Measurements from ENCODE around the gene GLRX5.

Gene GLRX5

DNA sequence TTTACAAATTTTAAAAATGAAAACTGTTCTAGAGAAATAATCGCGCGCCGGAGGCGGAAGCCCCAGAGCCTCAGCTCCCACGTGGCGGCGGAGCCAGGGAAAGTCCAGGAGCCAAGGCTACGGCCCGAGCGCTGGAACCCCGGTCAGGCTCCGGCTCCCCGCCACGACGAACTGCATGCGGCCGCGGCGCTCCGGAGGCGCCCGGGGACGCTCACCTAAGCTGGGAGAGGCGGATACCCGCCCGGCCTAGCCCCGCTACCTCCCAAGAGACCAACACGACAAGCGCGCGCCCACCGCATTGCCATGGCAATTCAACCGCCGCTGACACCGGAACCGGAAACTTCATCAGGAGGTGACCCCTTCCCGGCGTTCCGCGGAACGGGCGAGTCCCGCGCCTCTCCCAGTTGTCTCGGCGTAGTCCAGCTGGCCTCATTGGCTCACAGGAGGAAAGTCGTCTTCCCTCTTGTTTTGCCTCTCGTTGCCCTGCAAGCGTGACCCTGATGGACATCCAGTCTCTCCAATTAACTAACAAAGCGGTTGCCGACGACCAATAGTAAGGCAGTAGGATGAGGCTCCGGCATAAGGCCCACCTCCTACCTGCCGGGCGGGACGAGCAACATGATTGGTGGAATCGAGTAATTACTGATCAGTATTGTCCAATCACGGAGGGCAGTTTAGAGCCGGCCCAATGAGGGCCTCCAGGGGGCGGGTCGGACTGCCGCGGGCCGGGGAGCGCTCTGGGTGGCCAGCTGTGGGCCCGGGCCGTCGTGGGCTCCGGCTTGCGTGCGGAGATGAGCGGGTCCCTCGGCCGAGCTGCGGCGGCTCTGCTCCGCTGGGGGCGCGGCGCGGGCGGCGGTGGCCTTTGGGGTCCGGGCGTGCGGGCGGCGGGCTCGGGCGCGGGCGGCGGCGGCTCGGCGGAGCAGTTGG is at the start of gene GLRX5:
Gene GLRX5, plus strand, starts transcription at position 752 of the 927 bp plus-strand sequence. Its CDS starts 40 bp downstream, at position 792.
- peak; percentile 97 for DNase-seq (ENCODE audit: low read depth)

DNA sequence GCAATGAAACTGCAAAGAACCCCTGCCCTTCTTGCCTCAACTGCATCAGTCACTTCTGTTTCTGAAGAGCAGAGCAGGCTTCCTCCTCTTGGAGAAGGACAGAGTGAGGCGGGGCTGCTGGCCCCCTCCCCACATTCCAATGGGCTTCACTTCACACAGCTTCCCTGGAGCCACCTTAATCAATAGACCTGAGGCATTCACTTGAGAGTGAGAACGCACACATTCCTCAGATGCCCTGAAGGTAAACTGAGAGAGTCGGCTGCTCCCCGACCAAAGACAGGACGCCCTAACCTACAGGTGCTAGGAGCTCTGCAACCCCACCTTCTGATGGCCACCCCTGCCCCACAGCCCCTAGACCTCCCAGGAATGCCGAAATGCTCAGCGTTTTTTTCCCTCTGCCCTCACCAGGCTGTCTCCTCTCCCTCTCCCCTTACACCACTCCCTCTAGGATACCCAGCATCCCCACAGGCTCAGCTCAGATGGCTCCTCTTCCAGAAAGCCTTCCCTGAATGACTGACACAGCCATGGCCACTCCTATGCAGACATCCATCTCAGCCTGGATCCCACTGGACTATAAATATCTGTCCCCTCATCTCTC is 49.5 kb upstream of the GLRX5 start:
- DNase-seq (ENCODE audit: low read depth), result no peak

DNA sequence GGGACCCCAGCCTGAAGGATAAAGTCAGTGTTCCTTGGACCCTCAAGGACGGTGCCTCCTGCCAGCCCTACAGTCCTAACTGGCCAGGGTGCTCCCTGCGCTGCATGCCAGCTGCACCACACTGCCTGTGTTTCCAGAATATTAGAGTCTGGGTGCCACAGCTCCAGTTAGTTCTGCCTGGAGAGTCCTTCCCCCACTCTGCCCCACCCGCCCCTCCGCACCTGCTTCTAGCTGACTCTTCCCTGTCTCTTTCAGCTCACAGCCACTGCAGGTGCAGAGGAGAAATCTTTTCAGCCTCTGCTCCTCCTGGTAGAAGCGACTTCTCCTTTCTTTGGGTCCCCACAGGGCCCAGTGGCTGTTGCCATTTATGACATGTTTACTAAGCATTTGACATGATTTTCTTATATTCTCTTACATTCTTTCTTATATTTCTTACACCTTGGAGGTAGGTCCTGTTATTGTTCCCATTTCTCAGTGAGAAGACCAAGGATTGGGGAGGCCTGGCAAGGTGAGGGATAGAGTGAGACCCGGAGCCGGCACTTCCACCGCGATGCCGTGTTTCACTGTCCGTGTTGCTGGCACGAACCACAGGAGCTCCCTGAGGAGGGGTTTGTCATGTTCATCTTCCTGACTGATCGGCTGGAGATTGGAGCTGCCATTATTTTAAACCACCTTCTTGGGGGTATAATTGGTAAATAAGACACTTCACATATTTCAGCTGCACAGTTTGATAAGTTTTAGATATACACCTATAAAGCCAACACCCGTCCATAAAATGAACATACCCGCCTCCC is 47.8 kb upstream of the GLRX5 start:
- DNase-seq (ENCODE audit: low read depth), result no peak

DNA sequence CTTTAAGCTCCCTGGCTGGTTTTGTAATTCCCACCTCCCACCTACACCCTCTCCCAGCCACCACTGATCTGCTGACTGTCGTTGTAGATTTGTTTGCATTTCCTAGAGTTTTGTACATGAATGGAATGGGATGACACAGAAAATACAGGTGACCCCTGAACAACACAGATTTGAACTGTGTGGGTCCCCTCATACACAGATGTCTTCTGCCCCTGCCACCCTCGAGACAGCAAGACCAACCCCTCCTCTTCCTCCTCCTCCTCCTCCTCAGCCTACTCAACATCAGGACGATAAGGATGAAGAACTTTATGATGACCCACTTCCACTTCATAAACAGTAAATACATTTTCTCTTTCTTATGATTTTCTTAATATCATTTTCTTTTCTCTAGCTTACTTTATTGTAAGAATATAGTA is 47.2 kb upstream of the GLRX5 start:
- no peak for DNase-seq (ENCODE audit: low read depth)

DNA sequence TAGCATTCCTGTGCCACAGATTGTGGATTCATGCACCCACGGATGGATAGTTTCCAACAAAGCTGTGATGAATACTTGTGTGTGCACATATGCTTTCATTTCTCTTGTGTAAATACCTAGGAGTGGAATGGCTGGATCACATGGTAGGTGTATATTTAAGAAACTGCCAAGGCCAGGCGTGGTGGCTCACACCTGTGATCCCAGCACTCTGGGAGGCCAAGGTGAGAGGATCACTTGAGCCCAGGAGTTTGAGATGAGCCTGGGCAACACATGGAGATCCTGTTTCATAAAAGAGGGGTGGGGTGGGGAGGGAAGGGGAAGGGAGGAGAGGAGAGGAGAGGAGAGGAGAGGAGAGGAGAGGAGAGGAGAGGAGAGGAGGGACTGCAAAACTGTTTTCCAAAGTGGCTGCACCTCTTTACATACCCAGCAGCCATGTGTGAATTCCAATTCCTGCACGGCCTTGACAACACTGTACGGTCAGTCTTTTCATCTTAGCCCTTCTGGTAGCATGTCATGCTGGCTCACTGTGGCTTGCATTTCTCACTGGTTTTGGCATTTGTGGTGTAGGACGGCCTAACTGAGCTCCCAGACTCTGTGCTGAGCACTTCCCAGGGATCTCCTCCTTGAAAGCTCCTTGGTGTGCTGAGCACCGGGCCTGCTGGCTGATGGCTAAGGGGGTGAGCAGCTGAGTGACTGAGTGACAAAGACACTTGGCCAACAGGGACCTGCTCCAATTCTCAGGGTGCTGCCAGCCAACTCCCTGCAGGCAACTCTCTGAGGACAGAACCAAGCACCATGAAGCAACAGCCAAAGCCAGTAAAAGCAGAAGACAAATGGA is 46.3 kb upstream of the GLRX5 start:
- DNase-seq (ENCODE audit: low read depth), result no peak

DNA sequence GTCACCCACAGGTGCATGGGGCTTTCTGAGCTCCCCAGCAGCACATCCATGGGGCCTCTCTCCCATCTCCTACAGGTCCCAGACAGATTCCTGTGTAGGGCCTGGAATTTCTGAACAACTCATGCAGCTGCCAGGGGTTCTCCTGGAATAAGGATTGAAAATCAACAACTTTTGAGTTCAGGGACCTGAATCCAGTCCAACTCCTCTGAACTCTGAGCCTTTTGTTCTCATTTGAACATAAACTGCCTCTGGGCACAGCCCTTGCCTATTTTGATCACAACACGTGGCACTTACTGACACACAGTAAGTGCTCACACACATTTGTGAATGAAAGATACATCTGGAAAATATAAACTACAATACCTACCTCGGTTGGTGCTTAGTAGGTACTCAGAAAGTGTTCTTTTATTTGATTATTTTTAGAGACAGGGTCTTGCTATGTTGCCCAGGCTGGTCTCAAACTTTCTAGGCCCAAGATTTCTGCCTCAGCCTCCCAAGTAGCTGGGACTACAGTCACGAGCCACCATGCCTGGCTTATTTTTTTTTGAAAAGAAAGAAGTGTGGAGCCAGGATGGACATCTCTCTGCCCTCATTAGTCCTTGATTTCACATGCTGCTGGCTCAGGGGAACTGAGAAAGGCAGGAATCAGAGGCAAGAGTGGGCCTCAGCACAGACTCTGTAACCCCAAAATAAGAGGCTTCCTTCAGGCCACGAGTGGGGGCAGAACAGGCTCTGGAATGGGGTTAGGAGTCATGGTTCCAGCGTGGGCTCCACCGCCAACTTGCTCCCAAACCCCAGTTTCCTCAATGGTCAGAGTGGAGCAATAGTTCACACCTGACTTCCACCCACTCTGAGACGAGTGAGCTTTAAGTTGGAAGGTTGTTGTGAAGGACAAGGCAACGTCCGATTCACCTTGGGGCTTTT is 45.4 kb upstream of the GLRX5 start:
- no peak for DNase-seq (ENCODE audit: low read depth)

DNA sequence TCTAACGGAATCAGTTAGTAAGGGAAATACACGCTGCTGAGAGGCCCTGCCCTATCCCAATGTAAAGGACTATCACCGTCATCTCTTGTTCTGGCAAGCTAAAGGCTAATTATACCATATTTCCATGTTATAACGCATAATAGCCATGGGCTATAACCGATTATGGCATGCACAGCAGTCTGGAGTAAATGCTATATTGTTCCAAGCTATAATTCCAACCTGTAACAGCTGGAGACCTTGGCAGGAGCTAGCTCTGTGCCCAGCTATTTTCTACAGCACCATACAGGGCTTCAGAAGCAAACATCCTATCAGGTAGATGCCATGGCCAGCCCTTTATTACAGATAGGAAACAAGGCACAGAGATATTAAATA is 44.7 kb upstream of the GLRX5 start:
- DNase-seq (ENCODE audit: low read depth), result no peak

DNA sequence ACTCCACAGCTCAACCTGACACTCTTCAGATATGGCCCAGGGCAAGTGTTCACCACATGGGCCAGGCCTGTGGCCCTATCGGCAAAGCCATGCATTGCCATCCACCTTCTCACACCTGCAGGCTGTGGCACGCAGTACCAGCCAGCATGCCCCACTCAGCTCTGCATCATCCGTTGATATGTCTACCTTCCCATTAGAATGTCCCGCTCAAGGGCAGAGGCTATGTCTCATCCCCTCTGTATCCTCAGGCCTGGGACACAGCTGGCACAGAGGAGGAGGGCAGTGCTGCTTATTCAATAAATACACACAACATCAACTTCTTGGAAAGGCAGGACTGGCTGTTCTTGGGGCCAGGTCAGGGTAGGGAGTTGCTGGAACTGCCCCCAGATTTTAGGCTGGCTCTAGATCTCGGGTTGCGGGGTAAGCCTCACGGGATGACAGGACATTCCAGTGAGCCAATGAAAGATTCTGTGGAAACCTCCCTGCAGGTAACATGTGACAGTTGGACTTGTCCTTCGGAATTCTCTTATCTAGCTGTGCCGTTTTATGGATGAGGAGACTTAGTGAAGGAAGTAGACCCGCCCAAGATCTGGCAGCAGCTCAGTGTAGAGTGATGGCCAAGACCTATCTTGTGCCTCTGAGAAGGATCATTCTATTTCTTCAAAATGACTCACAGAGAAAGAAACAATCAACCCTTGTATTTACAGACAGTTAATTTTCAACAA is 44.0 kb upstream of the GLRX5 start:
- no peak for DNase-seq (ENCODE audit: low read depth)

DNA sequence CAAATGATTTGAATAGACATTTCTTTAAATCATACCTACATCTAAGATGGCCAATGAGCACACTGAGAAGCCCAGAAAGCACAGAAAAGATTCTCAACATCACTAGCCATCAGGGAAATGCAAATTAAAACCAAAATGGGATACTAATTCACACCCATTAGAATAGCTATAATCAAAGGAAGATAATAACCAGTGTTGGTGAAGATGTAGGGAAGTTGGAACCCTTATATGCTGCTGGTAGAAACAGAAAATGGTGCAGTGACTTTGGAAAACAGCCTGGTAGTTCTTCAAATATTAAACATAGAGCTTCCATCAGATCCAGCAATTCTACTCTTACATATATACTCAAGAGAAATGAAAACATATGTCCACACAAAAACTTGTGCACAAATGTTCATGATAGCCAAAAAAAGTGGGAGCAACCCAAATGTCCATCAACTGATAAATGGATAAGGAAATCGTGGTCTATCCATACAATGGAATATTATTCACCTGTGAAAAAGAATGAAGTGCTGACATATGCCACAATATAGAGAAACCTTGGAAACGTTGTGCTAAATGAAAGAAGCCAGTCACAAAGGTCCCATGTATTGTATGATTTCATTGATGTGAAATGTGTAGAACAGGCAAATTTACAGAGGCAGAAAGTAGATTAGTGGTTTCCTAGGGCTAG is 42.8 kb upstream of the GLRX5 start:
- DNase-seq (ENCODE audit: low read depth), result no peak

DNA sequence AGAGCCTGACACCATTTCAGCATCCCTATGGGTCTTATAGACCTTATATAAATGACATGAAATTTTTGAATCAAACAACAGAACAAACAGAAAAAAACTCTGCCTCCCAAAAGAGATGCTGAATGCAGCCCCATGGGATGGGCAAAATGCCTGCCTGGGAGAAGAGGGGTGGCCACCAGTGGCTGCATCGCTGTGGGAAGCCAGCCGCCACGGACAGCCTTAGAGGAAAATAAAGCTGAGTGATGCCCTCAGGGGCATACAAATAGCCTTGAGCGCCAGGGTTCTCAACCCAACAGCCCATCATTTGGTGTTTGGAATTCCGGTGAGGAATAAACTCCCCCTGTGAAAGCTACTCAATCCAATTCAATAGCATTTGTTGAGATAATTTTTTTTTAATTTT is 41.3 kb upstream of the GLRX5 start:
- no peak for DNase-seq (ENCODE audit: low read depth)

DNA sequence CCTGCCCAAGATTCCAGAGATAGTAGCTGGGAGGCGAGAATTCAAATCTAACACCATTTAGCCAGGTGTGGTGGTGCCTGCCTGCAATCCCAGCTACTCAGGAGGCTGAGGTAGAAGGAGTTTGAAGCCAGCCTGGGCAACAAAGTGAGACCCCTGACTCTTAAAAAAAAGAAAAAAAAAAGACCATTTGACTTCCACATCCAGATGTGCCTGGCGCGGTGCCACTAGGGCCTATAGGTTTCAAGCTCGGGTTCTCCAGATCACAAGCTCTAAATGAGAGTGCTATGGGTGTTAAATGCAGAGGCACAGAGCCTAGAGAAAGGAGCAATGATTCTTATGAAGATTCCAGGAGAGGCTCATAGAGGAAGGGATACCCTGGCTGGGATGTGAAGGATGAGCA is 40.9 kb upstream of the GLRX5 start:
- no peak for DNase-seq (ENCODE audit: low read depth)

DNA sequence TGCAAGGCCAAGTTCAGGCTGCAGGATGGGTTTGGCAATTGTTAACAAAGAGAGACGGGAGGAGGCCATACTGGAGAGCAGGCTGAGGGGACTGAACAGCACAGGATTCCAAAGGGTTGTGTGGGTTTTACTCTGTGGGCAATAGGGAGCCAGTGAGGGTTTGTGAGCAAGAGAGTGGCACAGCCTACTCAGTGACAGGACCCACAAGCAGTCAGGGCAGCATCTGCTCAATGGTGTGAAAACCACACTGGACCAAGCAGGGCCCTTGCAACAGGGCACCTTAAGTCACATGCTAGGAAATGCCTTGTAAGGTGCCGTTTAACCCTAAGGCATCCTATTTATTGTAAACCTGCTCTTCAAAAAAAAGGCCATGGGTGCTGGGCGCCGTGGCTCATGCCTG is 40.4 kb upstream of the GLRX5 start:
- no peak for DNase-seq (ENCODE audit: low read depth)

DNA sequence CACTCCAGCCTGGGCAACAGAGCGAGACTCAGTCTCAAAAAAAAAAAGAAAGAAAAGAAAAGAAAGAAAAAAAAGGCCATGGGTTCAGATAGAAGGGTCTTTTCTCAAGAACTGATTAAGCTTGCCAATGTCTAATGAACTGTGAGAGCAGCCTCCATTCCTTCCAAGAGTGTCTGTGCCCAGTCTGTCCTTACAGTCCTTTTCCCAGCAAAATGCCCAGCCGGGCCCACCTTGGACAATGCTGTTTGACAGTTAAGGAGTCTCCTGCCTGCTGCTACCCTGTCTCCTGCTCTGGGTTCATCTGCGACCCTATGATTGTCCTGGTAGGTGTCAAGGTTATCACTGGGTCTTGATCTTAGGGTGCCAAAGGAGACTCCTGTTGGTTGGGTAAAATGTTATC is 39.8 kb upstream of the GLRX5 start:
- DNase-seq (ENCODE audit: low read depth), result no peak

DNA sequence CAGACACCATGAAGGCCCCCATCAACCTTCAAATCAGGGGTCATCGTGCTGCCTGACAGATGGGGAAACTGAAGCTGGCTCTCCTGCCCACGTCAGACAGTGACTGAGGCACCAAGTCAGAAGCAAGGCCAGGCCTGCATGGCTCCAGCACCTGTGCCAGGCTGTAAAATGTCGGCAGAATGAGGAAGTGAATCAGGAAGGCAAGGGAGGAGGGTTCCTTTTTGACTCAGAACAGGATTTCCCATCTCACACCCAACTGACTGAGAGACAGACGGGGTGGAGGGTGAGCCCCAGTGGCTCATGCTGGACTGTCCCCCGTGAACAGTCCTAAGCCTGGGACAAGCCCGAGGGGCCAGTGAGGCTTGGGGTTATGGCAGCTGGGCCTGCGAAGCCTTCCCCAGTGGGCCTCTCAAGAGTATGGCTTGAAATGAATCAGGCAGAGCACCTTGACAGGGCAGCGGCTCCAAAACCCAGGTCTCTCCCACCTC is 39.3 kb upstream of the GLRX5 start:
- DNase-seq (ENCODE audit: low read depth), result no peak

DNA sequence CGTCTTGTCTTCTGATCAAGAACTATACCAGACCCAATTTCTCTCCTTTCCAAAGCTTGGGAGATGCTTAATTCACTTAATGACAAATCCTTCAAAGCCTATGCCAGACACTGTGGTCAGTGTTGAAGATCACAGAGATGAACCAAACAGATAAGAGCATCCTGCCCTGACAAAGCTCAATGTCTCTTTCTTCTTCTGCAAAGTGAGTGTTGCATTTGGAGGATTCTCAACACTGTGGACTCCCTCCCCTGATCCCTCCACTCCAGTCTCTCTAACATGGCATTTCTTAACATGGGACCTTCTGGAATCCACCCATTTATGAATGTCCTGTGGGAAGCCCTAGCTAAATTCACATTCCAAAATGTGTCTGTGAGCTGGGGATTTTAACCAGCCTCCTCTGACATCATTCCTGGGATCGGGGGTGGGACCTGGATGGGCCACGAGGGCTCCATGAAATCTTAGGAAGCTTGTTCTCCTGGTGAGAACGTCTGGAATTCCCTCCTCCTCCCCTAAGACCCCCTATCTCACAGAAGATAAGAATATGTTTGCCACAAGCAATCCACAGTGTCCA is 38.7 kb upstream of the GLRX5 start:
- DNase-seq (ENCODE audit: low read depth), result no peak

DNA sequence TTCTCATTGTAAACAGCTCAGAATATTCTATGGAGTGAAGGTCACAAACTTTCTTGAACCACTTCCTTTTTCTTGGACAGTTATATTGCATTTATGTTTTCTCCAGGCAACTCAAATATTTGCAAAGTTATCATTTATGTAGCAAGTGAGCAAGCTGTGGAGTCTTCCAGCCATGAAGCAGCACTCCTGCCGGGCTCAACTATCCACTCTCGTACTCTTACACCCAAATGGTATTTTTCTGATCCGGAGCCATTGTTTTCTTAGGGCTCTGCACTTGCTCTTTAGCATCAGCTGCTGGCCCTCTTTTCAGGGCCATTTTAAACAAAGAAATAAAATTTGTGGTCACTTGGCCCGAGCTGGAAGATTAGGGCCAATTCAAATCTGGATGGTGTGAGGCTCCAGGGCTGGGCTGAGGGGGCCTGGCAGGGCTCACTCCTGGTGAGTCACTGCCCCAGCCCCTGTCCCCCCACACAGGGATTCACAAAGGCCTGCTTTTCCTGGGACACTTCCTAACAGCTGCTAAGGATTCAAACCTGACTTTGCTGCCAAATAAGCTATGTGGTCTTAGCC is 38.1 kb upstream of the GLRX5 start:
- DNase-seq (ENCODE audit: low read depth), result no peak

DNA sequence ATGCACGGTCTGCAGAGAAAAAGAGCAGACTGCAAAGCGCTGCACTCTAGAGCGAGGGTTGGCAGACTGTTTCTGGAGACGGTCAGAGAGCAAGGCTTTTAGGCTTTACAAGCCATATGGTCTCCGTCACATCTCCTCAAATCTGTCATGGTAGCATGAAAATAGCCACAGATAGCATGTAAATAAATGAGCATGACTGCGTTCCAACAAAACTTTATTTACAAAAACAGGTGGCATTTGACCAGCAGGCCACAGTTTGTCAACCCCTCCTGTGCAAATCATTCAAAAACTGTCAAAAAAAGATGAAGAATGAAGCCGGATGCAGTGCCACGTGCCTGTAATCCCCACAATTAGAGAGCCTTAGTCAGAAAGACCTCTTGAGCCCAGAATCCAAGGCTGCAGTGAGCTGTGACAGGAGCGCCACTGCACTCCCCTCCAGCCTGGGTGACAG is 37.3 kb upstream of the GLRX5 start:
- DNase-seq (ENCODE audit: low read depth), result no peak

DNA sequence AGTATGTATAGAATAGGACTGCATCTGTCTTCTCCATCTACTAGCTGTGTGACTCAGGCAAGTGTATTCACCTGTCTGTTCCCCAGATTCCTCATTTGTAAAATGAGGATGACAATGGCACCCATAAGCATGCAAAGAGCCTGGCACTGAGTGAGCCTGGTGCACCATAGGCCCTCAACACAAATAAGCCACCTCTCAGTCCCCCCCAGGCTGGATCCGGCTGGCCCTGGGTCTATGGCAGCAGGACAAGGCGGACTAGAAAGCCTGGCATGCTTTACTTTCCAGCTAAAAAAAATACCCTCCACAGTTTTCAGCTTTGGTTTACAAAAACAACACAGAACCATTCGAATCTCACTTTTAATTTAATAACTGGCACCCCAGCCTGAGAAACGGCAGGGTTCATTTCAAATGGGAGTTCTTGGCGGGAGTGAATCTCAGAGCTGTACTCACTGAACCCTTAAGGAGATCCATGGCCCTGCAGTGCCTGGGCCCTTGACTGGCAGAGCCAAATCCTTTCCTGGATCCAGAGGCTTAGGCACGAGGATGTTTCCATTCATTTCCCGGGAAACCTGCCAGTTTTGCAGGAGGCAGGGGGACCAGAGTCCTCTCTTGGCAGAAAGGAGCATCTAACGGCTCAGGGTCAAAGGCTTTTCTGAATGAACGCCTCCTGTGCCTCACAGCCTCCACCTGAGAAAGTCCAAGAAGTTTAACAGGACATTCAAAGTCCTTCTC is 36.1 kb upstream of the GLRX5 start:
- no peak for DNase-seq (ENCODE audit: low read depth)

All from T-helper 22 cell (primary cell).